Neural progenitor cell (in vitro differentiated cells): ENCODE data around the gene ARPP19. TPM values are rescaled to one million over a fixed set of nuclear protein-coding genes. Genes with fewer than 3 reads are reported as not detected.

Source experiments
- DNase-seq: peaks from one replicate; pipeline ENCODE4 v3.0.0-alpha.2; 2016; ENCODE audit warnings: low spot score
- H2AFZ ChIP-seq: fragments of 200-600 bp; sonication (generic); replicated peaks from 2 replicates; pipeline ENCODE4 v1.6.1; 2016; ENCODE audit warnings: antibody characterized with exemption
- H3F3A ChIP-seq: fragments of 200-600 bp; sonication (generic); 2 replicates; pipeline ENCODE4 v1.6.1; 2016; ENCODE audit warnings: antibody characterized with exemption, low read depth
- H3K27ac ChIP-seq: fragments of 200-600 bp; sonication (generic); 2 replicates; pipeline ENCODE4 v1.5.1; 2016; ENCODE audit warnings: mild to moderate bottlenecking
- H3K27me3 ChIP-seq: fragments of 200-600 bp; sonication (generic); 2 replicates; pipeline ENCODE4 v1.6.1; 2016; ENCODE audit warnings: mild to moderate bottlenecking, moderate library complexity
- H3K36me3 ChIP-seq: fragments of 200-600 bp; sonication (generic); 2 replicates; pipeline ENCODE4 v1.5.1; 2016
- H3K4me1 ChIP-seq: fragments of 200-600 bp; sonication (generic); 2 replicates; pipeline ENCODE4 v1.6.1; 2016; ENCODE audit warnings: mixed run types
- H3K4me2 ChIP-seq: fragments of 200-600 bp; sonication (generic); 2 replicates; pipeline ENCODE4 v1.6.1; 2016
- H3K4me3 ChIP-seq: fragments of 200-600 bp; sonication (generic); 2 replicates; pipeline ENCODE4 v1.5.1; 2016
- H3K79me2 ChIP-seq: fragments of 200-600 bp; sonication (generic); 2 replicates; pipeline ENCODE4 v1.6.1; 2016; ENCODE audit warnings: low read depth
- H3K9ac ChIP-seq: fragments of 200-600 bp; sonication (generic); 2 replicates; pipeline ENCODE4 v1.6.1; 2016
- H3K9me3 ChIP-seq: fragments of 200-600 bp; sonication (generic); 2 replicates; pipeline ENCODE4 v1.5.1; 2016; ENCODE audit warnings: low read depth
- H4K20me1 ChIP-seq: fragments of 200-600 bp; sonication (generic); 2 replicates; pipeline ENCODE4 v1.6.1; 2016; ENCODE audit warnings: low read depth
- H3K27ac Mint-ChIP-seq: 3 replicates; pipeline ENCODE4 v1.8.0; 2021; ENCODE audit warnings: mixed read lengths
- H3K27me3 Mint-ChIP-seq: 2 replicates; pipeline ENCODE4 v1.8.0; 2022; ENCODE audit warnings: low read depth, mild to moderate bottlenecking, inconsistent platforms, moderate library complexity, mixed read lengths; ENCODE audit not compliant: insufficient read depth
- H3K36me3 Mint-ChIP-seq: 3 replicates; pipeline ENCODE4 v1.8.0; 2021; ENCODE audit warnings: mixed read lengths
- H3K4me1 Mint-ChIP-seq: 3 replicates; pipeline ENCODE4 v1.8.0; 2021; ENCODE audit warnings: mixed read lengths
- H3K4me3 Mint-ChIP-seq: 3 replicates; pipeline ENCODE4 v1.8.0; 2021; ENCODE audit warnings: mild to moderate bottlenecking, moderate library complexity, mixed read lengths
- H3K9me3 Mint-ChIP-seq: 3 replicates; pipeline ENCODE4 v1.8.0; 2020; ENCODE audit warnings: mixed read lengths
- EZH2 ChIP-seq: fragments of 200-600 bp; sonication (generic); IDR thresholded peaks from 2 replicates; pipeline ENCODE4 v1.6.1; 2017; ENCODE audit warnings: antibody characterized with exemption, mild to moderate bottlenecking, moderate library complexity
- EZH2phosphoT487 ChIP-seq: fragments of 200-600 bp; sonication (generic); IDR thresholded peaks from 2 replicates; pipeline ENCODE4 v1.6.1; 2017; ENCODE audit warnings: antibody characterized with exemption
- total RNA-seq: library from RNA; depleted of rRNA; stranded (reverse); fragments of >200 nt; gene quantifications from 2 replicates; pipeline ENCODE4 v1.2.3, GENCODE V29; 2015; ENCODE audit warnings: low replicate concordance
- TF ChIP-seq, protein P1 (sequence below): fragments of 200-600 bp; sonication (generic); IDR thresholded peaks from 2 replicates; pipeline ENCODE4 v1.5.1; 2017; ENCODE audit warnings: antibody characterized with exemption, mild to moderate bottlenecking

The ARPP19 gene
- total RNA-seq, 1 donor from 2014 or later, result 276 TPM

DNA sequence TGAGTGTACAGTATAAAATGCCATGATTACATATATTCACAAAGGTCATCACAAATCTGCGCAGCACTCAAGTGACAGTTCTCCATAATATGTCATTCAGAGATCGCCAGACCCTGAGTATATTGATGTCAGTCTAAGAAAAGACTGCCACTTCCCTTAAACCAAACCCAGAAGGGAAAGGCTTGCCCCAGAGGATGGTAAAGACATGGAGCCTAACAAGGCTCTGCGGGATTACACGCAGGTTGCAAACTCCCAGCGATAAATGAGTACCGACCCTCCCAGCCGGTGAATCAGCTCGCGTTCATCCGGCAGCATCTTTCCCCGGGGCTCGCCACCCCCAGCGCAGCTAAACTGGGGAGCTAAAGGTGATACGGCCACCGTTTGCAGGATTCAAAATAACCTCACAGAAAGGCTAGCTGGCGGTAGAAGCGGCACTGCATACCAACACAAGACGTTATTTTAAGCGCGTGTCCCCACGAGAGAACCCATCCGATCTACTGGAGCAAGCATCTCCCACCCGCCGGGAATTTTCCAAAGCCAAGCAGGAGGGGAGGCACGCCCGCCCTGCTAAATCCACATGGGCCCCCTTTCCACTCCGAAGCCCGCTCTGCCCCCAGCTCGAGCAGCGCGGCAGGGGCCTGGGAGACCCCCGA lies 40.8 kb downstream of the ARPP19 start:
- Mint-ChIP-seq H3K4me3 (peak overlapping the region; percentile 98), H3K36me3 (no peaks in the 10 kb centered on the region), H3K4me1 (peaks cover 16% of the 10 kb centered on the region), H3K27me3 (peaks cover 24% of the 10 kb centered on the region), H3K27ac (peak overlapping the region; percentile 39), H3K9me3 (no peaks in the 10 kb centered on the region)
- Histone ChIP-seq H3K9ac (peak overlapping the region; percentile 40), H3F3A (peaks cover 33% of the 10 kb centered on the region), H2AFZ (peak overlapping the region; percentile 96), H3K4me1 (peaks cover 11% of the 10 kb centered on the region), H3K79me2 (peaks cover 16% of the 10 kb centered on the region), H3K36me3 (no peaks in the 10 kb centered on the region), H3K9me3 (no peaks in the 10 kb centered on the region), H3K4me3 (peak overlapping the region; percentile 98), H3K27ac (no peak overlapping the region), H3K27me3 (peaks cover 53% of the 10 kb centered on the region), H3K4me2 (peak overlapping the region; percentile 99), H4K20me1 (peaks cover 22% of the 10 kb centered on the region)
- TF ChIP-seq EZH2phosphoT487 (no peak), EZH2 (peak; percentile 29)
- TF ChIP-seq, protein P1, sequence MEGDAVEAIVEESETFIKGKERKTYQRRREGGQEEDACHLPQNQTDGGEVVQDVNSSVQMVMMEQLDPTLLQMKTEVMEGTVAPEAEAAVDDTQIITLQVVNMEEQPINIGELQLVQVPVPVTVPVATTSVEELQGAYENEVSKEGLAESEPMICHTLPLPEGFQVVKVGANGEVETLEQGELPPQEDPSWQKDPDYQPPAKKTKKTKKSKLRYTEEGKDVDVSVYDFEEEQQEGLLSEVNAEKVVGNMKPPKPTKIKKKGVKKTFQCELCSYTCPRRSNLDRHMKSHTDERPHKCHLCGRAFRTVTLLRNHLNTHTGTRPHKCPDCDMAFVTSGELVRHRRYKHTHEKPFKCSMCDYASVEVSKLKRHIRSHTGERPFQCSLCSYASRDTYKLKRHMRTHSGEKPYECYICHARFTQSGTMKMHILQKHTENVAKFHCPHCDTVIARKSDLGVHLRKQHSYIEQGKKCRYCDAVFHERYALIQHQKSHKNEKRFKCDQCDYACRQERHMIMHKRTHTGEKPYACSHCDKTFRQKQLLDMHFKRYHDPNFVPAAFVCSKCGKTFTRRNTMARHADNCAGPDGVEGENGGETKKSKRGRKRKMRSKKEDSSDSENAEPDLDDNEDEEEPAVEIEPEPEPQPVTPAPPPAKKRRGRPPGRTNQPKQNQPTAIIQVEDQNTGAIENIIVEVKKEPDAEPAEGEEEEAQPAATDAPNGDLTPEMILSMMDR, result no peak
- DNase-seq, result peak; percentile 54

- no peaks in the 10 kb centered on the region for H3K36me3 ChIP-seq
- peaks cover 24% of the 10 kb centered on the region for H4K20me1 ChIP-seq
- Mint-ChIP-seq H3K27ac (no peak overlapping the region), H3K27me3 (peaks cover 24% of the 10 kb centered on the region), H3K4me1 (peaks cover 18% of the 10 kb centered on the region), H3K9me3 (no peaks in the 10 kb centered on the region), H3K4me3 (peak overlapping the region; percentile 98), H3K36me3 (no peaks in the 10 kb centered on the region)
- no peak for DNase-seq
- H3K4me2 ChIP-seq, result peak overlapping the region; percentile 99
- H2AFZ ChIP-seq, result no peak overlapping the region
- TF ChIP-seq EZH2 (no peak), EZH2phosphoT487 (no peak)
- TF ChIP-seq, protein P1, result no peak
- no peaks in the 10 kb centered on the region for H3K9me3 ChIP-seq
- H3K4me1 ChIP-seq, result peaks cover 11% of the 10 kb centered on the region
- H3K4me3 ChIP-seq, result peak overlapping the region; percentile 98
- peaks cover 46% of the 10 kb centered on the region for H3K27me3 ChIP-seq
- no peak overlapping the region for H3K27ac ChIP-seq
- peaks cover 16% of the 10 kb centered on the region for H3K79me2 ChIP-seq
- H3K9ac ChIP-seq, result no peak overlapping the region
- peaks cover 33% of the 10 kb centered on the region for H3F3A ChIP-seq
Measured at GRCh38 chr15:52527196-52527910, 41.5 kb downstream of the ARPP19 start.

GRCh38 chr15:52524223-52525136 lies 44.4 kb downstream of the ARPP19 start:
- Mint-ChIP-seq H3K36me3 (no peaks in the 10 kb centered on the region), H3K27ac (no peak overlapping the region), H3K9me3 (no peaks in the 10 kb centered on the region), H3K4me1 (peaks cover 14% of the 10 kb centered on the region), H3K4me3 (no peak overlapping the region), H3K27me3 (peaks cover 4% of the 10 kb centered on the region)
- H3K27ac ChIP-seq, result no peak overlapping the region
- no peaks in the 10 kb centered on the region for H3K36me3 ChIP-seq
- H3K79me2 ChIP-seq, result peaks cover 21% of the 10 kb centered on the region
- no peak for DNase-seq
- no peaks in the 10 kb centered on the region for H3K9me3 ChIP-seq
- no peak overlapping the region for H2AFZ ChIP-seq
- H3K9ac ChIP-seq, result no peak overlapping the region
- TF ChIP-seq EZH2phosphoT487, result no peak
- TF ChIP-seq, protein P1, result no peak
- TF ChIP-seq EZH2, result no peak
- no peaks in the 10 kb centered on the region for H3K4me1 ChIP-seq
- peaks cover 17% of the 10 kb centered on the region for H3K27me3 ChIP-seq
- no peak overlapping the region for H3K4me2 ChIP-seq
- peaks cover 22% of the 10 kb centered on the region for H3F3A ChIP-seq
- H3K4me3 ChIP-seq, result no peak overlapping the region
- peaks cover 29% of the 10 kb centered on the region for H4K20me1 ChIP-seq
